Measurements from ENCODE around the gene OSBPL6.
A peak's percentile ranks its signal among the peaks of the same experiment; 100 is the strongest.
"Not testable (repeated sequence)": the region's sequence is repeated elsewhere in the genome, so short reads cannot be mapped to it uniquely, and the experiment has no call there.

OSBPL6 gene

GRCh38 chr2:178198441-178198840, 4.1 kb downstream of the OSBPL6 start:
- DNase-seq (ENCODE audit: low read depth) = not testable (repeated sequence)

GRCh38 chr2:178199334-178199733, 5.0 kb downstream of the OSBPL6 start:
- no peak for DNase-seq (ENCODE audit: low read depth)

- DNase-seq (ENCODE audit: low read depth) = no peak
Observed at GRCh38 chr2:178200331-178200730, 6.0 kb downstream of the OSBPL6 start.

GRCh38 chr2:178202927-178203326, 8.6 kb downstream of the OSBPL6 start:
- DNase-seq (ENCODE audit: low read depth) = no peak

- no peak for DNase-seq (ENCODE audit: low read depth)
Observed at GRCh38 chr2:178204977-178205376, 10.7 kb downstream of the OSBPL6 start.

- peak; percentile 46 for DNase-seq (ENCODE audit: low read depth)
Observed at GRCh38 chr2:178205853-178206521, 11.7 kb downstream of the OSBPL6 start.

GRCh38 chr2:178208336-178208735, 14.0 kb downstream of the OSBPL6 start:
- no peak for DNase-seq (ENCODE audit: low read depth)

- DNase-seq (ENCODE audit: low read depth) = no peak
Observed at GRCh38 chr2:178208817-178209216, 14.5 kb downstream of the OSBPL6 start.

- no peak for DNase-seq (ENCODE audit: low read depth)
Observed at GRCh38 chr2:178211460-178211859, 17.1 kb downstream of the OSBPL6 start.

GRCh38 chr2:178211943-178212342, 17.6 kb downstream of the OSBPL6 start:
- DNase-seq (ENCODE audit: low read depth) = no peak

- no peak for DNase-seq (ENCODE audit: low read depth)
Observed at GRCh38 chr2:178213991-178214390, 19.7 kb downstream of the OSBPL6 start.

GRCh38 chr2:178219247-178219646, 24.9 kb downstream of the OSBPL6 start:
- no peak for DNase-seq (ENCODE audit: low read depth)

- DNase-seq (ENCODE audit: low read depth) = no peak
Observed at GRCh38 chr2:178220814-178221213, 26.5 kb downstream of the OSBPL6 start.

- no peak for DNase-seq (ENCODE audit: low read depth)
Observed at GRCh38 chr2:178221556-178221955, 27.2 kb downstream of the OSBPL6 start.

- no peak for DNase-seq (ENCODE audit: low read depth)
Observed at GRCh38 chr2:178223806-178224205, 29.5 kb downstream of the OSBPL6 start.

GRCh38 chr2:178225006-178225805, 30.9 kb downstream of the OSBPL6 start:
- DNase-seq (ENCODE audit: low read depth) = peak; percentile 41

GRCh38 chr2:178227187-178227586, 32.9 kb downstream of the OSBPL6 start:
- DNase-seq (ENCODE audit: low read depth) = no peak

GRCh38 chr2:178229927-178230326, 35.6 kb downstream of the OSBPL6 start:
- DNase-seq (ENCODE audit: low read depth) = no peak

GRCh38 chr2:178230396-178230795, 36.1 kb downstream of the OSBPL6 start:
- DNase-seq (ENCODE audit: low read depth) = no peak

GRCh38 chr2:178233428-178233827, 39.1 kb downstream of the OSBPL6 start:
- no peak for DNase-seq (ENCODE audit: low read depth)

- DNase-seq (ENCODE audit: low read depth) = no peak
Observed at GRCh38 chr2:178234648-178235047, 40.3 kb downstream of the OSBPL6 start.

- DNase-seq (ENCODE audit: low read depth) = no peak
Observed at GRCh38 chr2:178237488-178238153, 43.3 kb downstream of the OSBPL6 start.

- DNase-seq (ENCODE audit: low read depth) = no peak
Observed at GRCh38 chr2:178238154-178238521, 43.8 kb downstream of the OSBPL6 start.
